Measurements from ENCODE around the gene HSF5. TPM values are rescaled to one million over a fixed set of nuclear protein-coding genes. Genes with fewer than 3 reads are reported as not detected.
A peak's percentile ranks its signal among the peaks of the same experiment; 100 is the strongest.

HSF5 gene
- total RNA-seq, 1 experiment from 2014 or later = not detected

- H2AK5ac ChIP-seq (ENCODE audit: insufficient read length, low read length) = no peak overlapping the region
- H2BK20ac ChIP-seq (ENCODE audit: low read depth, low read length, poor library complexity, severe bottlenecking) = no peak overlapping the region
- peaks cover 5 to 8% of the 10 kb centered on the region in 2 experiments for H3K4me1 Mint-ChIP-seq
- no peak overlapping the region for H3K23ac ChIP-seq (ENCODE audit: insufficient read length, low read depth, low read length)
- no peak overlapping the region for H2BK15ac ChIP-seq (ENCODE audit: low read depth, low read length)
- H4K5ac ChIP-seq (ENCODE audit: insufficient read length, low read depth, low read length) = no peak overlapping the region
- peaks cover 1% of the 10 kb centered on the region; the same call in 1 of the 2 replicates for H3K4me1 ChIP-seq (ENCODE audit: insufficient read depth, low read length)
- no peak overlapping the region for H3K56ac ChIP-seq (ENCODE audit: insufficient read length, low read depth, low read length)
- TF ChIP-seq, protein P1, sequence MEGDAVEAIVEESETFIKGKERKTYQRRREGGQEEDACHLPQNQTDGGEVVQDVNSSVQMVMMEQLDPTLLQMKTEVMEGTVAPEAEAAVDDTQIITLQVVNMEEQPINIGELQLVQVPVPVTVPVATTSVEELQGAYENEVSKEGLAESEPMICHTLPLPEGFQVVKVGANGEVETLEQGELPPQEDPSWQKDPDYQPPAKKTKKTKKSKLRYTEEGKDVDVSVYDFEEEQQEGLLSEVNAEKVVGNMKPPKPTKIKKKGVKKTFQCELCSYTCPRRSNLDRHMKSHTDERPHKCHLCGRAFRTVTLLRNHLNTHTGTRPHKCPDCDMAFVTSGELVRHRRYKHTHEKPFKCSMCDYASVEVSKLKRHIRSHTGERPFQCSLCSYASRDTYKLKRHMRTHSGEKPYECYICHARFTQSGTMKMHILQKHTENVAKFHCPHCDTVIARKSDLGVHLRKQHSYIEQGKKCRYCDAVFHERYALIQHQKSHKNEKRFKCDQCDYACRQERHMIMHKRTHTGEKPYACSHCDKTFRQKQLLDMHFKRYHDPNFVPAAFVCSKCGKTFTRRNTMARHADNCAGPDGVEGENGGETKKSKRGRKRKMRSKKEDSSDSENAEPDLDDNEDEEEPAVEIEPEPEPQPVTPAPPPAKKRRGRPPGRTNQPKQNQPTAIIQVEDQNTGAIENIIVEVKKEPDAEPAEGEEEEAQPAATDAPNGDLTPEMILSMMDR (conservative IDR thresholded peaks at IDR 0.05) = no peak
- H3K4me2 ChIP-seq (ENCODE audit: insufficient read depth, insufficient read length, low read length) = no peak overlapping the region
- H3K36me3 Mint-ChIP-seq (ENCODE audit: insufficient read depth in 1 of 3, low read depth in 3 of 3) = no peaks in the 10 kb centered on the region; a peak in 1 of 7 replicates
- H2BK12ac ChIP-seq (ENCODE audit: insufficient read length, low read depth, low read length) = no peak overlapping the region
- no peak overlapping the region for H2BK5ac ChIP-seq (ENCODE audit: insufficient read length, low read length)
- no peaks in the 10 kb centered on the region for H3K27me3 ChIP-seq (ENCODE audit: insufficient read depth, low read length)
- no peak overlapping the region for H2BK120ac ChIP-seq (ENCODE audit: low read depth, low read length, poor library complexity, severe bottlenecking)
- no peak overlapping the region for H3K4ac ChIP-seq (ENCODE audit: low read depth, low read length)
- no CpG with 5 or more reads among the region's 9 CpGs for WGBS (ENCODE audit: extremely low coverage, insufficient read length, low lambda C conversion rate)
- H3K9me3 ChIP-seq (ENCODE audit: control insufficient read depth, low read depth, low read length) = no peaks in the 10 kb centered on the region
- no peak overlapping the region for H3K9ac ChIP-seq (ENCODE audit: extremely low read depth, insufficient read length, low read length)
- no peaks in the 10 kb centered on the region for H3K9me3 Mint-ChIP-seq
- no peak overlapping the region for H3K18ac ChIP-seq (ENCODE audit: insufficient read length, low read depth, low read length)
- H3K4me3 Mint-ChIP-seq = no peak overlapping the region
- no peak overlapping the region for H3T11ph ChIP-seq (ENCODE audit: low read length)
- H4K8ac ChIP-seq (replicated peaks; ENCODE audit: insufficient read length, low read depth, low read length) = no peak overlapping the region
- H4K20me1 ChIP-seq (ENCODE audit: control insufficient read depth, insufficient read depth, insufficient read length) = no peaks in the 10 kb centered on the region
- no peak overlapping the region for H3K27ac ChIP-seq (ENCODE audit: insufficient read length, low read depth, low read length)
- no peak for DNase-seq
- H3K79me2 ChIP-seq (ENCODE audit: insufficient read depth, low read length) = no peaks in the 10 kb centered on the region
- H3K27me3 Mint-ChIP-seq (ENCODE audit: low read depth) = no peaks in the 10 kb centered on the region; the same call in 1 of the 2 replicates
- H3K23me2 ChIP-seq (ENCODE audit: insufficient read length, low read depth, low read length, poor library complexity, severe bottlenecking) = no peaks in the 10 kb centered on the region
- H3K79me1 ChIP-seq (ENCODE audit: insufficient read depth, low read depth, low read length, poor library complexity, severe bottlenecking) = no peaks in the 10 kb centered on the region
- H2AFZ ChIP-seq (ENCODE audit: low read length) = no peak overlapping the region
- H3K14ac ChIP-seq (ENCODE audit: insufficient read depth, low read length) = 0 out of 2 replicates have a peak overlapping the region, but pooled peaks have one; percentile 10
- peak overlapping the region in 1 of 3 experiments; percentile 23; a peak in 1 of 7 replicates for H3K27ac Mint-ChIP-seq
- no peak overlapping the region for H4K91ac ChIP-seq (ENCODE audit: insufficient read length, low read depth, low read length)
These were observed 117.5 kb downstream of the HSF5 start for GRCh38 chr17:58370716-58371115.

All from H9 (cell line).